NB4 (cell line): ENCODE results near the gene SSBP3.
"Not testable (repeated sequence)": the region's sequence is repeated elsewhere in the genome, so short reads cannot be mapped to it uniquely, and the experiment has no call there.

Experiments
- DNase-seq: peaks from one replicate; pipeline ENCODE4 v3.0.0; 2010; ENCODE audit warnings: low read depth
- H3K4me3 ChIP-seq: one replicate; pipeline ENCODE4 v1.5.1; 2011; ENCODE audit warnings: mild to moderate bottlenecking, low read depth, low read length, moderate library complexity
- MYC ChIP-seq: IDR thresholded peaks from 2 replicates; pipeline ENCODE4 v1.6.1; 2011; ENCODE audit warnings: low read depth, low read length
- POLR2A ChIP-seq: IDR thresholded peaks from 2 replicates; pipeline ENCODE4 v1.6.1; 2011; ENCODE audit warnings: mild to moderate bottlenecking; ENCODE audit not compliant: insufficient read length; ENCODE audit errors: extremely low read depth
- TF ChIP-seq, protein P1 (sequence below): IDR thresholded peaks from 2 replicates; pipeline ENCODE4 v1.6.1; 2011; ENCODE audit warnings: low read depth, low read length
- TF ChIP-seq, protein P2 (sequence below): IDR thresholded peaks from one replicate; pipeline ENCODE4 v1.5.1; 2012; ENCODE audit warnings: low read depth, low read length

The SSBP3 gene

DNA sequence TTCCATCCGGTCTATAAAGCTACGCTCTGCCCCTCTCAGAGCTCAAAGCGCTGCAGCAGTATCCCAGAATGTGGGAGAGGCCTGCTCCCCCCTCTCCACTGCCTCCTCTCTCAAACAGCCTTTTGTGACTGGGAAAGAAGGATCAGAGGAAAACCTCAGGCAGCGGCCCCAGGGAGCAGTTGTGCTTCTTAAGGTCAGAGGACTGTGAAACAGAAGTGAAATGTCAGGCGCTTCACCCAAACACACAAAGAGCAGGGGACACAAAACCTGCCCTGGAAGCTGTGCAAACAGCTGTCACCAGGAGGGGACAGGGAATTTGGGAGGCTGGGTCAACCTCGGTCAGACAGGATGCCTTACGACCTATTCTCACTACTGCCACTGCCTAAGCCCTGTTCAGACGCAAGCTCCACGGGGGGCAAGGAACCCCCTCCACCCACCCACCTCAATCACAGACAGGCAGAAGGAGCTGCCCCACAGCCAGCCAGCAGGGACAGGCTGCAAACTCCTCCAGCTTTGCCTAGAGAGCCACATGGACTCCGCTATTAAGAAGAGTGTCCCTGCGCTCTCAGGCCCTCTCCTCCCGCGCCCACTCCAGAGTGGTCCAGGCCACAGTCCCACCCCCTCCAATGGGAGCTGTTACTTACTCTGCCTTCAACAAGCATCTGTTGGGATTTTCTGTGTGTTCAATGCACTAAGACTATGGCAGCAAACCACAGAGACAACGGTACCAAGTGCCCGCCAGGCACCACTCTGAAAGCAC lies 14.6 kb downstream of the SSBP3 start:
- H3K4me3 ChIP-seq = no peak overlapping the region
- TF ChIP-seq, protein P1, sequence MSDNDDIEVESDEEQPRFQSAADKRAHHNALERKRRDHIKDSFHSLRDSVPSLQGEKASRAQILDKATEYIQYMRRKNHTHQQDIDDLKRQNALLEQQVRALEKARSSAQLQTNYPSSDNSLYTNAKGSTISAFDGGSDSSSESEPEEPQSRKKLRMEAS = no peak
- TF ChIP-seq POLR2A (no peak), MYC (no peak)
- TF ChIP-seq, protein P2, sequence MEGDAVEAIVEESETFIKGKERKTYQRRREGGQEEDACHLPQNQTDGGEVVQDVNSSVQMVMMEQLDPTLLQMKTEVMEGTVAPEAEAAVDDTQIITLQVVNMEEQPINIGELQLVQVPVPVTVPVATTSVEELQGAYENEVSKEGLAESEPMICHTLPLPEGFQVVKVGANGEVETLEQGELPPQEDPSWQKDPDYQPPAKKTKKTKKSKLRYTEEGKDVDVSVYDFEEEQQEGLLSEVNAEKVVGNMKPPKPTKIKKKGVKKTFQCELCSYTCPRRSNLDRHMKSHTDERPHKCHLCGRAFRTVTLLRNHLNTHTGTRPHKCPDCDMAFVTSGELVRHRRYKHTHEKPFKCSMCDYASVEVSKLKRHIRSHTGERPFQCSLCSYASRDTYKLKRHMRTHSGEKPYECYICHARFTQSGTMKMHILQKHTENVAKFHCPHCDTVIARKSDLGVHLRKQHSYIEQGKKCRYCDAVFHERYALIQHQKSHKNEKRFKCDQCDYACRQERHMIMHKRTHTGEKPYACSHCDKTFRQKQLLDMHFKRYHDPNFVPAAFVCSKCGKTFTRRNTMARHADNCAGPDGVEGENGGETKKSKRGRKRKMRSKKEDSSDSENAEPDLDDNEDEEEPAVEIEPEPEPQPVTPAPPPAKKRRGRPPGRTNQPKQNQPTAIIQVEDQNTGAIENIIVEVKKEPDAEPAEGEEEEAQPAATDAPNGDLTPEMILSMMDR = no peak
- DNase-seq = no peak

DNA sequence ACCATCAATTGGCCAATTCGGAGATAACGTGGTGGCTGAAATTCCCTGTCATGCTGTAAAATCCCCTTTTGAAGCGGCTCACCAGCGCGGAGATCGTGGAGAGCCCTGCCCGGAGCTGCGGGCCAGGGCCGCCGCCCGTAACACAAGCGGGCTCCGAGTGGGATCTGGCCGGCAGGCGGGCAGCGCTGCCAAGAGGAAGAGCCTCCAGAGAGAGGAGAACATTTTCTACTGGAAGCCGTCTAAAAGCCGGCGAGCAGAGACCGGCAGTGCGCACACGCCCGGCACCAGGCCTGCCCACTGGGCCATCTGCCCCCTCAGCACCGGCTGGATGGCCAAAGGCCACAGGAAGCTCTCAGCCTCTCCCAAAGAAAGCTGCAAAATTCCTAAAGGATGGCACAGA lies 15.5 kb downstream of the SSBP3 start:
- H3K4me3 ChIP-seq = no peak overlapping the region
- TF ChIP-seq POLR2A (no peak), MYC (no peak)
- TF ChIP-seq, protein P2 = no peak
- TF ChIP-seq, protein P1 = no peak
- DNase-seq = no peak

DNA sequence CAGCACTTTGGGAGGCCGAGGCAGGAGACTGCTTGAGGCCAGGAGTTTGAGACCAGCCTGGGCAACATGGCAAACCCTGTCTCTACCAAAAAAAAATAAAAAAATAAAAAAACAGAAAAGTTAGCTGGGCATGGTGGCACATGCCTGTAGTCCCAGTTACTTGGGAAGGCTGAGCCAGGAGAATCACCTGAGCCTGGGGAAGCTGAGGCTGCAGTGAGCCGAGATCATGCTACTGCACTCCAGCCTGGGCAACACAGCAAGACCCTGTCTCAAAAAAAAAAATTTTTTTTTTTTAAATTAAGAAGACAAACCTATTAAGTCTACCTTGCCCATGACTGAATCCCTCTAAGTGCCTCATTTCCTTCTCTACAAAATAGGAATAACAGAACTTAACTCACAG lies 16.6 kb downstream of the SSBP3 start:
- H3K4me3 ChIP-seq, DNase-seq: not testable (repeated sequence)

DNA sequence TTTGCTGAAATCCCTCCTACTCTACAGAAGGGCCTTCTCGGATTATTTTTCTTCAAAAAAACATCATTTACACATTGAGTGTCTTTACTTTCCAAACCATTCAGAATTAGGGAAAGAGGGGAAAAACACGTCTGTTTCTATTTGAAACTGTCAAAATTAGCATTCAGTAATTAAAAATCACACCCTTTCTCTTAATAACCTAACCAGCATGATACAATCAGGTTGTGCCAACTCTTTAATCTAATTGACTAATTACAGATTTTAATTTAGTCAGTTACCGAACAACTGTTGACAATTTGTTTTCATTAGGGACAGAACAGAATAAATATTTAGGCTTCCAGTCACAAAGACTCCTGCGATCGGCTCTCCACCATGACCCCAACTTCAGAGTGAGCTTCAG lies 18.8 kb downstream of the SSBP3 start:
- H3K4me3 ChIP-seq = no peak overlapping the region
- no peak for TF ChIP-seq MYC
- no peak for DNase-seq

DNA sequence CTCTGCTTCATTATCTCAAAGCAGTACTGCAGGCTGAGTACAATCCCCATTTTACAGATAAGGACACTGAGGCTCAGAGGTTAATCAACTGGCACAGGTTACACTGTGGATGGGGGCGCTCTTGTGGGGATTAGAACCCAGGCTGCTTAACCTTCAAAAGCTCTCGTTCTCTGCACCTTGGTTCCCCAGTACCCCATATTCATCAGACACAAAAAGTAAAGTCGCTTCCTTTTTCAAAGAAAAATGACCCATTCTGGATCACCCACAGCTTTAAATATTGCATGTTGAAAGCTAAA lies 20.5 kb downstream of the SSBP3 start:
- TF ChIP-seq, protein P2 = no peak
- no peak for TF ChIP-seq MYC
- TF ChIP-seq, protein P1 = no peak
- no peak for TF ChIP-seq POLR2A
- H3K4me3 ChIP-seq = no peak overlapping the region
- DNase-seq = no peak

DNA sequence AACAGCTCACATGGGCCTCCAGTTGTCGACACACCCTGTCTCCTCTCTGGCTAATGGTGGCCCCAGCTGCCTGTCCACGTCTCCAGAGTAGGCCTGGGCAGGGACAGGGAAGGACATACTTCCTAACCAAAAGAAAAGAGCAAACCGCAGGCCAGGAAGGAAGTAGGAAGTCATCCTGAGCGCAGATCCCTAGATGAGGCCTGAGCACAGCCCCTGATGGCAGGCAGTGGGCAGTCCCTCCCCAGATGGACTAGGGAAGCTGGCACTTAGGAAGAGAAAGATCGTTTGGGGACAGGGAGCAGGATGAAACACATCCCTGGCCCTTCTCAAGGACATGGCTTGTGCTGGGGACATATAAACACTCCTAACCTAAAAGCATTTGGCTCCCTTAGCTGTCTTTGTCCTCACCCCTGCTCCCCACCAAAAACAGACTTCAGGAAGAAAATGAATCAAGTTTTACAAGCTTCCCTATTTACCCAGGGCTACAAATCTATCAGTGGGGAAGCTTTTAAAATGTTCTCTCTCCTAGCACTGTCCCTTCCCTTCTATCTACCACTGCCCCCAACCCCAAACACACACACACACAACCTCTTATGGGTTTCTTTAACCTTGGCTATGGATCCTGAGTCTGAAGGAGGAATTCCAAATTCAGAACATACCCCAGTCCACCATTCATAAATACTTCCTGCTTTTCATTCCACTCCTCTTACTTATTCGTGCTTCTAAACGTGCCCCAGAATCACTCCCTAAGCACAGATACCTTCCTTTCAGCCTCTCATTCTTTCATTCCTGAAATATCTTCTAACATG lies 21.1 kb downstream of the SSBP3 start:
- TF ChIP-seq, protein P2 = no peak
- TF ChIP-seq, protein P1 = no peak
- TF ChIP-seq MYC (no peak), POLR2A (no peak)
- DNase-seq = peak; percentile 21
- no peak overlapping the region for H3K4me3 ChIP-seq

DNA sequence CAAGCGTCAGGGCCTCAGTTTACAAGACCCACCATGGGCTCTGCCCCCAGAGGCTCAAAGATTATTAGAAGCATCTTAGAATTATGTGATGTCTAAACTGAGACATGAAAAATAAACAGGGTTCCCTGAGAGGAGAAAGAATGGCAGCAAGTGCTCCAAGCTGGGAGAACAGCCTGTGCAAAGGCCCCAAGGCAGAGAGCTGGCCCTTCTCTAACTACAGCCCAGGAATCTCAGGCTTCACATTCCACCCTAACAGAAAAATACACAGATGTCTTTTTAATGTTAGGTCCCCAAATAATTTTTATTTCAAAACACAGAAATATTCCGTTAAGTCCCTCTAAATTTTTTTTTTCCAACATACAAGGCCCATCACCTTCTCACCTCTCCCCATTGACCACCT lies 21.7 kb downstream of the SSBP3 start:
- no peak overlapping the region for H3K4me3 ChIP-seq
- DNase-seq = no peak
- TF ChIP-seq, protein P2 = no peak
- TF ChIP-seq POLR2A (no peak), MYC (no peak)
- TF ChIP-seq, protein P1 = no peak
